HG02759 (cell line): ENCODE measurements around the gene ARHGEF2.

Source experiments
- ATAC-seq: cut with Tn5 transposase; IDR thresholded peaks from one replicate; pipeline ENCODE4 v1.9.1; 2021; ENCODE audit warnings: mild to moderate bottlenecking, moderate library complexity; ENCODE audit not compliant: unreplicated experiment

ARHGEF2 gene

DNA sequence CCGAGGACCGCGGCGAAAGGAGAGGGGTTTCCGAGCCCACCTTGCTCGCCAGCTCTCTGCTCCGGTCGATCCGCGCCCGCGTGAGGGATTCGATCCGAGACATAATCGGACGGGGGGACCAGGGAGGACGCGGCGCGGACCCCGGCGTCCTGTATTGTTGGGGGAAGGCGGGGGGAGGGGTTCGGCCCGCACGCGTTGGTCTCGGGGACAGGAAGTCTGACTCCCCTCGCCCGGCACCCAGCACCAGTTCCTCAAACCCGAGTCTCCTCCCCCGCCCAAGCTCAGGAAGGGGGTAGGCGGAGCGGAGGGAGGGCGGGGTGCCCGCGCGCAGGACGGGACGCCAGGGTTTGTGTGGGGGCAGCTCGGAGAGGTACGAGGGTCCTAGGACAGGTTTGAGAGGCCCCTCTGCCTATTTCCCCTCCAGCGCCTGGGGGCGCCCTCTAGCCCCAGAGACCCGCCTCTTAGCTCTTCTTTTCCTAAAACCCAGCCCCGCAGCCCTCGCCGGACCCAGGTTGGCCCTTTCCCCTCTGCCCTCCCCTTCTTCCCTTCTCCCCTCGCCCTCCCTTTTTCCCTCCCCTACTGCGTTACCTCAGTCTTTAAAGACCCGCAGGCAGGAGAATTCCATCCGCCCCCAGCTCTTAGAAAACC, at the start of gene ARHGEF2:
TSS of gene ARHGEF2 (minus strand) at position 223 of the 648 bp plus-strand sequence. CDS start at position 103, 120 bp downstream.
- ATAC-seq = peak; percentile 64

GRCh38 chr1:156026588-156026987, 48.2 kb upstream of the ARHGEF2 start:
- ATAC-seq = no peak

- no peak for ATAC-seq
These were observed 47.5 kb upstream of the ARHGEF2 start for GRCh38 chr1:156025876-156026275.

DNA sequence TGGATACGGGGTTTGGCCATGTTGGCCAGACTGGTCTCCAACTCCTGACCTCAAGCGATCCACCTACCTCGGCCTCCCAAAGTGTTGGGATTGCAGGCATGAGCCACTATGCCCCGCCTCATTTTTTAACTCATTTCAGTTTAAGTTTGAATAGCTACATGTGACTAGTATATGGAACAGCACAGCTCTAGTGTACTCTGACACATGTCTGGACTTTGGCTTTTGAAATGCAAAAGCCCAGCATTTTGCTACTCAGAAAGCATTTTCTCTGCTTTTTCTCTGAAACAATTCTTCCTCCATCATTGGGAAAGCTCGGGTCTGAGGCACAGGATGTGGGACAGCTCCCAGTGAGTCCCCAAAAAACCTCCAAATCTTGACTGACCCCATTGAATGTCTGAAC, 46.5 kb upstream of the ARHGEF2 start:
- ATAC-seq = no peak

DNA sequence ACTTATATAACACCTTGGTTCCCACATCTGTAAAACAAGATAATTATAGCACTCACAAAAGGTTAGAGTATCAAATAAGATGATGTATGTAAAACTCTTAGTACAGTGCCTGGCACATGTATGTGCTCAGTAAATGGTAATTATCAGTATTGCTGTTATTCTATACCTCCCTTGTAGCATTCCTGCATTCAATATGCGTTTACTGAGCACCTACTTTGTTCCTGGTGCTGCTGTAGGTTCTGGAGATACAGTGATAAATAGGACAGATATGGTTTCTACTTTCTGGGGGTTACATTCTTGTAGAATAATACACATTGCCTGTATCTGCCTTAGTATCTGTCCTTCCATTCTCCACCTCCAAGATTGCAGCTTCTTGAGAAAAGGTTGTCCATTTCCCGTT, 43.6 kb upstream of the ARHGEF2 start:
- no peak for ATAC-seq

DNA sequence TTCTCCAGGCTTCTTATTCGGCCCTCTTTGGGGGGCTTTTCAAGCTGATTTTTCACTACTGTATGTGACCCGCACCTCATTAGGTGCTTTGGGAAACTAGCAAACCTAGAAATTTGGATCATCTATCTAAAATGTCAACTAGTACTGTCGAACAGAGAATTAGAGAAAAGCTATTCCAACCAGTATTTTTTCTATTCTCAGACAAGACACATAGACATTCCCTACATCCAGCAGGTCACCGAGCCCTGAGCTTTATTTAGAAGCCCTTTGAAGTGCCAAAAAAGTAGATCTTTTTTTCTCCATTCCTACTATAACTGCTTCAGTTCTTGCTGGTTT, 42.7 kb upstream of the ARHGEF2 start:
- no peak for ATAC-seq

DNA sequence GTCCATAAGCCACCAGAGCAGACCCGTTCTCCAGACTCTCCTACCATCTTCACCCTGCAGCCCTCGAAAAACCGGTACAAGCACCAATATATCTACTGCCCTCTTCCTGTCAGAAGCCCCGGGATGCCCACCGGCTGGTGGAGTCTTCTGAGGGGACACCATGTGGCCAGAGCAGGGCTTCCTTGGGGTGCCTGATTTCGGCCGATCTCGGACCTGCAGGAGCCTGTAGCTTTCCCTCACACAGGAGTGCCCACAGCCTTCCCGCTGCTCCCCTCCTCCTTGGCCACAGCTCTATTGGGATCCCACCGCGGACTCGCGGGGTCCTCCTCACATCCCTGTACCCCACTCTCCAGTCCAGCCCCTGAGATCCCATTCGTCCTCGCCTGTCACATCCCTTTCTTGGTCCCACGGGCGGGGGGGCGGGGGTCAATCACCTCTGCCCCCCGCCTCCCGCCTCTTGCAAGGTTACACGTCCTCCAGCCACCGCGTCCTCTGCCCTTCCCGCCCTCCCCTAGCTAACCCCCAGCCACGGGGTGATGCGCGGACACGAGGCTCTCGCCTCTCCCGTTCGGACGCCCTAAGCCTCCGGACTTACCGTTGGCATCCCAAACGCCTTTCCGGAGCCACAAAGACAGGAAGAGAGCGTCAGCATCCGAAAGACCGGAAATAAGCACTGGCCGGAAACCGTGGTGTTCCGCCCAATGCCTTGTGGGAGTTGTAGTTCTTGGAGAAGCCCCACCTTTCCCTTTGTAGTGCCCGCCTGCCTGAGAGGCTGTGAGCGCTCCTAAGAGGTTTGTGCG, 42.1 kb upstream of the ARHGEF2 start, which contains the start of gene SSR2:
TSS of gene SSR2 (minus strand) at position 659 of the 800 bp plus-strand sequence. CDS start 784 bp downstream, outside the sequence.
- peak; percentile 98 for ATAC-seq

- ATAC-seq = no peak
These were observed 41.6 kb upstream of the ARHGEF2 start for GRCh38 chr1:156019946-156020292.

DNA sequence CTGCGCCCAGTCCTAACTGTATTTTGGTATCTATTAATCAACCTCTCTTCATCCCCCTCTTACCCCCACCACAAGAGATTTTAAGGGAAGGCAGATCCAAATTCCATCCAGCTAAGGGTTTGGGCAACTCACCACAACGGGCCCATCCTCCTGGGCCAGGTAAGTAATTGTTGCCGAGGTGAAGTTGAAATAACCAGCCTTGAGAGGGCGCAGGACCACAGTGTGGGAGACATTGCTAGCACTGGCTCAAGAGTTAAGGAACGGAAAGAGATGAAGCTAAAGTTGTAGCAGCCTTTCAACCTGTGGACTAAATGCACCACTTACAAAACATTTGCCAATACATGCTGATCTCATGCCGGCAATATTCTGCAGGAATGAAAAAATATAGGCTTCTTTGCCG, 36.5 kb upstream of the ARHGEF2 start:
- ATAC-seq = no peak

GRCh38 chr1:156012051-156012817, 33.9 kb upstream of the ARHGEF2 start:
- peak; percentile 79 for ATAC-seq

GRCh38 chr1:156009404-156009803, 31.1 kb upstream of the ARHGEF2 start:
- ATAC-seq = no peak

DNA sequence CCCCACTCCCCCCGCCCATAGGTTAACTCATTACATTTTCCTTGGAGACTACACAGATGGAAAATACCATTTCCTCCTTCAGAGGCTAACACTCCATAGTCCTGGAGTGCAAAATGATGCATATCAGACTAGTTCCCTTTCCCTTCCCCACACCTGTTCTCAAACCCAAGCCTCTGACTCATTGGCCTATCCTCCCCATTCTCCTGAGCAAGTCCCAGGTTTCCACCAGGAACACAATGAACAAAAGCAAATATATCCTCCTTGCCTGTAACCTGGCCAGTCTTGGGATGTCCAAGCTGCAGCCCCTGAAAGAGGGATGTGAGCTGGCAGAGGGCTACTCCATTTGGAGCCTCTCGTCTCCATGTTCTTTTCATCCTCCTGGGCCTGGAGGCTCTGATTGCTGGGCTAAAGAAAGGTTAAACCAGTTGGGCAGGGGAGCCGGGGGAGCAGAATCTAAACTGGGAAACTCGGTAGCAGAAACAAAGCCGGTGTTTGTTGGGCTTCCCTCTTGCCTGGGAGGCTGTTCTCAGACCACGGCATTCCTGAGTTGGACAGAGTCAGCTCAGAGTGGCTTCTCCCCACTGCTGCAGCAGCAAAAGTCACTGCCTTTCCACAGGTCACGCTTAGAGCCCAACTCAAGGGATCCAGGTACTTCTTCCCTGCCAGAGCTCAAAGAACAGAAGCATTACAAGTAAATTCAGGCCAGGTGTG, 28.5 kb upstream of the ARHGEF2 start:
- ATAC-seq = no peak

GRCh38 chr1:156004843-156005584, 26.7 kb upstream of the ARHGEF2 start:
- no peak for ATAC-seq

DNA sequence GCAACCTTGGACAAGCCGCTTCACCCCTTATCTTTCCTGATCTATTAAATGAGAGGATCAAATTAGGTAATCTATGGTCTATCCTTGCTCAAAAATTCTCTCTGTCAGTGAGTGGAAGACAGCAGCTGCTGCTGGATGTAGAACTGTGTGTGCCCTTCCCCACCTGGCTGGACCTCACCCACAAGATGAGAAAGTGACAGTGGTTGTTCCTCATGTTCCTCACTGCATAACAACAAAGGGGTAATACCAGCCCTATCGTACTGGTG, 25.5 kb upstream of the ARHGEF2 start:
- no peak for ATAC-seq

- no peak for ATAC-seq
These were observed 24.0 kb upstream of the ARHGEF2 start for GRCh38 chr1:156002188-156002911.

DNA sequence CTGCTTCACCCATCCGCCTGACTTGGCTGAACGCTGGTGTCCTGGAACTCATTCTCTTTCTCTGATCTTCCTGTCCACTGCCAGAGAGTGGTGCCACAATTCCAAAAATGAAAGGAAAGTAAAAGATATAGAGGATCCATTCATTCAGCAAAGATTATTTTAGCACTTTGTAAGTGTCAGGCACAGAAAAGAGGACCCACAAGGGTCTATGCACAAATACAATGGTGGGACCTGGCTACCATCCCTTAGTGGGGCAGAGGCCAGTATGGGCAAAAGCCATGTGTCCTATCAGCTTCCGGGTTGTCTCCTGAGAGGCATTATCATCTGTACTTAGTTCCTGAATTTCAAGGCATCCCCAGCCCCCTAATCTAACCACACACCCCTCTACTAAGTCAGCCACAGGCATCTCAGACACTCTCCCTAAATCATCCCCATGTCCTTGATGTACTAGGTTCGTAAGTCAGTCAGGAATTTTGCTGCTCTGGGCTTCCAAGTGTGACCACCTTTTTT, 23.4 kb upstream of the ARHGEF2 start:
- ATAC-seq = no peak

DNA sequence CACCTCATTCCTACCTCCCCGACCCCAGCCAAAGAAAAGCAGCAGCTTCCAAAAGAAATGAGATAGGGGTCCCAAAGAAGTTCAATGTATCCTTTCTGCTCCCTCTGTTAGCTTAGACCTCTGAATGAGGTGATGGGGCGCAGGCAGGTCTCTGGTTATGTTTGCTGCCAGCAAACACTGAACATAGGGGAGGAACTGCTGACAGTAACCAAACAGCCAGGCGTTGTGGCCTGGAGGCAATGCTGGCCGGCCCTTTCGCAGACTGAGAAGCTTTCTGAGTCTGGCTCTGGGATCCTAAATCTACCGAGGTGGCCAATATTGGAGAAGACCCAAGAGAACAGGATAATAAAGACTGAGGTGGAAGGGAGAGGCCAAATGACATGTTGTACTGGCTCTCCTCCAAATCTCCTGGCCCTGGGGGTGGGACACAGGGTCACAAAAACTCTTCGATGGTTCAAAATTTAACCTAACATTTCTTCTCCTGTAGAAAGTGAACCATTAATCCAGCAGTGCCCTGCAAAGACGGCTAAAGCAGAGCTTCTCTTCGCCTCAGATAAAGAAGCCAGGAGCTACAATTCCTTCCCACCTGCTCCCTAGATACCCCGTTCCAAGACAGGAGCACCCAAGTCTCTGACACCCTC, 22.8 kb upstream of the ARHGEF2 start:
- no peak for ATAC-seq

GRCh38 chr1:155999964-156000363, 21.6 kb upstream of the ARHGEF2 start:
- ATAC-seq = no peak

GRCh38 chr1:155996166-155996565, 17.8 kb upstream of the ARHGEF2 start:
- no peak for ATAC-seq
